HL-60 (cell line): ENCODE results near the gene SOX18.

Experiments
- DNase-seq, 2 experiments: peaks; one replicate each; pipeline ENCODE4 v3.0.0-alpha.2; 2010 to 2020; ENCODE audit warnings: low read depth in 1 of 2, low spot score in 1 of 2
- H3K27ac ChIP-seq: fragments of 250-450 bp; sonication (Bioruptor Pico); replicated peaks from 2 replicates; pipeline ENCODE4 v1.5.1; 2020; ENCODE audit warnings: mild to moderate bottlenecking, moderate library complexity
- H3K27me3 ChIP-seq: fragments of 250-450 bp; sonication (Bioruptor Pico); 2 replicates; pipeline ENCODE4 v1.5.1; 2021; ENCODE audit warnings: mild to moderate bottlenecking, moderate library complexity; ENCODE audit not compliant: insufficient read depth, poor library complexity, severe bottlenecking
- H3K4me3 ChIP-seq: replicated peaks from 2 replicates; pipeline ENCODE4 v1.5.1; 2011; ENCODE audit warnings: mild to moderate bottlenecking, control low read depth, low read length; ENCODE audit not compliant: insufficient read depth
- CTCF ChIP-seq: IDR thresholded peaks from one replicate; pipeline ENCODE4 v1.5.1; 2011; ENCODE audit warnings: low read length, control low read depth, inconsistent platforms; ENCODE audit not compliant: insufficient read depth
- GABPA ChIP-seq: IDR thresholded peaks from 2 replicates; pipeline ENCODE4 v1.6.1; 2012; ENCODE audit warnings: low read depth
- POLR2AphosphoS5 ChIP-seq: IDR thresholded peaks from 2 replicates; pipeline ENCODE4 v1.6.1; 2012; ENCODE audit warnings: low read depth
- REST ChIP-seq: IDR thresholded peaks from 2 replicates; pipeline ENCODE4 v1.6.1; 2012; ENCODE audit warnings: low read depth; ENCODE audit not compliant: insufficient replicate concordance
- SPI1 ChIP-seq: IDR thresholded peaks from 2 replicates; pipeline ENCODE4 v1.6.1; 2012; ENCODE audit warnings: low read depth, mild to moderate bottlenecking, borderline replicate concordance

The SOX18 gene

GRCh38 chr20:64052326-64052722 lies 2.9 kb upstream of the SOX18 start:
- H3K4me3 ChIP-seq: no peak overlapping the region
- no peak overlapping the region for H3K27ac ChIP-seq
- DNase-seq: no peak
- TF ChIP-seq POLR2AphosphoS5 (no peak), CTCF (no peak), SPI1 (no peak), GABPA (no peak), REST (no peak)
- H3K27me3 ChIP-seq: peaks cover 18% of the 10 kb centered on the region

- no peak overlapping the region for H3K27ac ChIP-seq
- no peak for DNase-seq
- H3K27me3 ChIP-seq: peaks cover 23% of the 10 kb centered on the region
- no peak overlapping the region for H3K4me3 ChIP-seq
- TF ChIP-seq SPI1 (no peak), REST (no peak)
Measured at GRCh38 chr20:64051561-64052325, 2.3 kb upstream of the SOX18 start.

- H3K27me3 ChIP-seq: peaks cover 23% of the 10 kb centered on the region
- no peak overlapping the region for H3K27ac ChIP-seq
Measured at GRCh38 chr20:64051033-64051452, 1.6 kb upstream of the SOX18 start.

More at GRCh38 chr20:64051033-64051452, 1.6 kb upstream of the SOX18 start:
- no peak overlapping the region for H3K4me3 ChIP-seq
- no peak for DNase-seq
- TF ChIP-seq POLR2AphosphoS5 (no peak), SPI1 (no peak), REST (no peak), CTCF (no peak), GABPA (no peak)
